ENCODE results near the gene ATXN7. TPM values are rescaled to one million over a fixed set of nuclear protein-coding genes. Genes with fewer than 3 reads are reported as not detected.

ATXN7 gene
- total RNA-seq (2014; rRNA removed; shearing (Covaris generic)), result 5.2 and 6.8 TPM in 2 replicates

GRCh38 chr3:63863150-63864007 lies at the start of gene ATXN7, which contains the start of gene THOC7:
Gene ATXN7 (plus strand): TSS chr3:63863867. CDS start chr3:63912599, 48,732 bp downstream.
Gene THOC7 (minus strand): TSS chr3:63863805. CDS start chr3:63863790, 15 bp downstream.
- DNase-seq, result peak; percentile 85
- H3K36me3 ChIP-seq (replicated peaks; ENCODE audit: control insufficient read depth, insufficient read depth, low read length), result no peaks in the 10 kb centered on the region
- peak within 1 kb of the TSS; percentile 93 for H3K4me3 ChIP-seq (ENCODE audit: insufficient read depth, low read depth, low read length)
- no peaks in the 10 kb centered on the region for H3K27me3 ChIP-seq (ENCODE audit: control insufficient read depth, insufficient read depth, low read length)

- H3K27me3 ChIP-seq (ENCODE audit: control insufficient read depth, insufficient read depth, low read length), result no peaks in the 10 kb centered on the region
- DNase-seq, result peak; percentile 39
Measured at GRCh38 chr3:63814237-63814636, 49.4 kb upstream of the ATXN7 start.

GRCh38 chr3:63817225-63817624 lies 46.4 kb upstream of the ATXN7 start:
- no peaks in the 10 kb centered on the region for H3K36me3 ChIP-seq (replicated peaks; ENCODE audit: control insufficient read depth, insufficient read depth, low read length)
- H3K4me3 ChIP-seq (ENCODE audit: insufficient read depth, low read depth, low read length), result no peak overlapping the region
- no peaks in the 10 kb centered on the region for H3K27me3 ChIP-seq (ENCODE audit: control insufficient read depth, insufficient read depth, low read length)
- no peak for DNase-seq

More at GRCh38 chr3:63814237-63814636, 49.4 kb upstream of the ATXN7 start:
- Histone ChIP-seq H3K36me3 (replicated peaks; ENCODE audit: control insufficient read depth, insufficient read depth, low read length) (no peaks in the 10 kb centered on the region), H3K4me3 (ENCODE audit: insufficient read depth, low read depth, low read length) (no peak overlapping the region)

GRCh38 chr3:63818282-63819150 lies 45.2 kb upstream of the ATXN7 start:
- H3K27me3 ChIP-seq (ENCODE audit: control insufficient read depth, insufficient read depth, low read length), result no peaks in the 10 kb centered on the region
- no peak overlapping the region for H3K4me3 ChIP-seq (ENCODE audit: insufficient read depth, low read depth, low read length)
- no peaks in the 10 kb centered on the region for H3K36me3 ChIP-seq (replicated peaks; ENCODE audit: control insufficient read depth, insufficient read depth, low read length)
- DNase-seq, result peak; percentile 65

- no peak for DNase-seq
- no peaks in the 10 kb centered on the region for H3K27me3 ChIP-seq (ENCODE audit: control insufficient read depth, insufficient read depth, low read length)
- no peak within 1 kb of the TSS for H3K4me3 ChIP-seq (ENCODE audit: insufficient read depth, low read depth, low read length)
- H3K36me3 ChIP-seq (replicated peaks; ENCODE audit: control insufficient read depth, insufficient read depth, low read length), result no peaks in the 10 kb centered on the region
Measured at GRCh38 chr3:63819151-63819398, 44.6 kb upstream of the ATXN7 start, which contains the start of gene C3orf49. Gene C3orf49 (plus strand): TSS chr3:63819299. CDS start chr3:63819472, 173 bp downstream.

- H3K27me3 ChIP-seq (ENCODE audit: control insufficient read depth, insufficient read depth, low read length), result no peaks in the 10 kb centered on the region
- H3K36me3 ChIP-seq (replicated peaks; ENCODE audit: control insufficient read depth, insufficient read depth, low read length), result no peaks in the 10 kb centered on the region
- no peak for DNase-seq
- H3K4me3 ChIP-seq (ENCODE audit: insufficient read depth, low read depth, low read length), result no peak overlapping the region
Measured at GRCh38 chr3:63824309-63824708, 39.4 kb upstream of the ATXN7 start.

- Histone ChIP-seq H3K36me3 (replicated peaks; ENCODE audit: control insufficient read depth, insufficient read depth, low read length) (peaks cover 1% of the 10 kb centered on the region; the same call in 1 of the 2 replicates), H3K4me3 (ENCODE audit: insufficient read depth, low read depth, low read length) (no peak overlapping the region), H3K27me3 (ENCODE audit: control insufficient read depth, insufficient read depth, low read length) (no peaks in the 10 kb centered on the region)
- DNase-seq, result no peak
Measured at GRCh38 chr3:63830526-63830925, 33.1 kb upstream of the ATXN7 start.

GRCh38 chr3:63832395-63832794 lies 31.3 kb upstream of the ATXN7 start:
- no peak for DNase-seq
- Histone ChIP-seq H3K36me3 (replicated peaks; ENCODE audit: control insufficient read depth, insufficient read depth, low read length) (peaks cover 1% of the 10 kb centered on the region; the same call in 1 of the 2 replicates), H3K27me3 (ENCODE audit: control insufficient read depth, insufficient read depth, low read length) (no peaks in the 10 kb centered on the region), H3K4me3 (ENCODE audit: insufficient read depth, low read depth, low read length) (no peak overlapping the region)

- Histone ChIP-seq H3K36me3 (replicated peaks; ENCODE audit: control insufficient read depth, insufficient read depth, low read length) (no peaks in the 10 kb centered on the region), H3K27me3 (ENCODE audit: control insufficient read depth, insufficient read depth, low read length) (no peaks in the 10 kb centered on the region), H3K4me3 (ENCODE audit: insufficient read depth, low read depth, low read length) (no peak overlapping the region)
- DNase-seq, result no peak
Measured at GRCh38 chr3:63841704-63842103, 22.0 kb upstream of the ATXN7 start.

GRCh38 chr3:63842127-63842526 lies 21.5 kb upstream of the ATXN7 start:
- no peaks in the 10 kb centered on the region for H3K36me3 ChIP-seq (replicated peaks; ENCODE audit: control insufficient read depth, insufficient read depth, low read length)
- no peak overlapping the region for H3K4me3 ChIP-seq (ENCODE audit: insufficient read depth, low read depth, low read length)
- H3K27me3 ChIP-seq (ENCODE audit: control insufficient read depth, insufficient read depth, low read length), result no peaks in the 10 kb centered on the region
- no peak for DNase-seq

- no peak for DNase-seq
- no peak overlapping the region for H3K4me3 ChIP-seq (ENCODE audit: insufficient read depth, low read depth, low read length)
- no peaks in the 10 kb centered on the region for H3K27me3 ChIP-seq (ENCODE audit: control insufficient read depth, insufficient read depth, low read length)
- no peaks in the 10 kb centered on the region for H3K36me3 ChIP-seq (replicated peaks; ENCODE audit: control insufficient read depth, insufficient read depth, low read length)
Measured at GRCh38 chr3:63845215-63845614, 18.5 kb upstream of the ATXN7 start.

- H3K27me3 ChIP-seq (ENCODE audit: control insufficient read depth, insufficient read depth, low read length), result no peaks in the 10 kb centered on the region
- no peaks in the 10 kb centered on the region for H3K36me3 ChIP-seq (replicated peaks; ENCODE audit: control insufficient read depth, insufficient read depth, low read length)
- no peak overlapping the region for H3K4me3 ChIP-seq (ENCODE audit: insufficient read depth, low read depth, low read length)
- no peak for DNase-seq
Measured at GRCh38 chr3:63847718-63848450, 15.8 kb upstream of the ATXN7 start.

GRCh38 chr3:63849175-63849574 lies 14.5 kb upstream of the ATXN7 start:
- no peaks in the 10 kb centered on the region for H3K36me3 ChIP-seq (replicated peaks; ENCODE audit: control insufficient read depth, insufficient read depth, low read length)
- DNase-seq, result no peak
- H3K27me3 ChIP-seq (ENCODE audit: control insufficient read depth, insufficient read depth, low read length), result no peaks in the 10 kb centered on the region
- no peak overlapping the region for H3K4me3 ChIP-seq (ENCODE audit: insufficient read depth, low read depth, low read length)

- no peaks in the 10 kb centered on the region for H3K36me3 ChIP-seq (replicated peaks; ENCODE audit: control insufficient read depth, insufficient read depth, low read length)
- DNase-seq, result no peak
- no peak overlapping the region for H3K4me3 ChIP-seq (ENCODE audit: insufficient read depth, low read depth, low read length)
- H3K27me3 ChIP-seq (ENCODE audit: control insufficient read depth, insufficient read depth, low read length), result no peaks in the 10 kb centered on the region
Measured at GRCh38 chr3:63851287-63851686, 12.4 kb upstream of the ATXN7 start.

Data from H7 (cell line).